Keratinocyte (primary cell): ENCODE data around the gene VASN. TPM values are rescaled to one million over a fixed set of nuclear protein-coding genes. Genes with fewer than 3 reads are reported as not detected.
A peak's percentile ranks its signal among the peaks of the same experiment; 100 is the strongest.

Experiments
- DNase-seq: peaks from one replicate; pipeline ENCODE4 v3.0.0-alpha.2; 2011; ENCODE audit warnings: low read depth, missing footprints, low spot score
- FAIRE-seq: peaks from 2 replicates; lab custom pipeline; 2011; peaks lifted over from hg19 to GRCh38; lab: Jason Lieb, UNC
- H2AFZ ChIP-seq: 2 replicates; pipeline ENCODE4 v1.6.0; 2012; ENCODE audit warnings: low read length, control low read depth, inconsistent platforms; ENCODE audit not compliant: control insufficient read depth
- H3K27ac ChIP-seq: 2 replicates; pipeline ENCODE4 v1.5.1; 2011; ENCODE audit warnings: low read length; ENCODE audit not compliant: control insufficient read depth, insufficient read depth
- H3K27me3 ChIP-seq: 3 replicates; pipeline ENCODE4 v1.6.0; 2011; ENCODE audit warnings: low read length; ENCODE audit not compliant: control insufficient read depth, insufficient read depth; ENCODE audit errors: extremely low read depth
- H3K36me3 ChIP-seq, 2 experiments: 2 replicates in 1 of 2; 3 replicates in 1 of 2; pipeline ENCODE4 v1.5.1; 2011; ENCODE audit warnings: low read length in 2 of 2, mild to moderate bottlenecking in 1 of 2; ENCODE audit not compliant: control insufficient read depth in 2 of 2, insufficient read depth in 2 of 2; ENCODE audit errors: extremely low read depth in 1 of 2
- H3K4me1 ChIP-seq: 3 replicates; pipeline ENCODE4 v1.5.1; 2011; ENCODE audit warnings: low read length; ENCODE audit not compliant: control insufficient read depth, insufficient read depth; ENCODE audit errors: extremely low read depth
- H3K4me2 ChIP-seq: 3 replicates; pipeline ENCODE4 v1.6.0; 2011; ENCODE audit warnings: low read depth, low read length; ENCODE audit not compliant: control insufficient read depth, insufficient read depth; ENCODE audit errors: extremely low read depth
- H3K4me3 ChIP-seq, 3 experiments: fragments of 200-600 bp in 1 of 3; sonication (generic) in 1 of 3; 2 replicates in 2 of 3; 3 replicates in 1 of 3; pipeline ENCODE4 v1.5.1; 2011 to 2016; ENCODE audit warnings: low read length in 3 of 3, mild to moderate bottlenecking in 3 of 3, control low read depth in 2 of 3, inconsistent platforms in 1 of 3, low read depth in 1 of 3, mixed read lengths in 1 of 3, mixed run types in 1 of 3, moderate library complexity in 1 of 3; ENCODE audit not compliant: control insufficient read depth in 2 of 3, insufficient read depth in 2 of 3; ENCODE audit errors: extremely low read depth in 1 of 3
- H3K79me2 ChIP-seq: 2 replicates; pipeline ENCODE4 v1.6.0; 2012; ENCODE audit warnings: low read length; ENCODE audit not compliant: control insufficient read depth, insufficient read depth
- H3K9ac ChIP-seq: 3 replicates; pipeline ENCODE4 v1.6.0; 2011; ENCODE audit warnings: low read length; ENCODE audit not compliant: control insufficient read depth, insufficient read depth; ENCODE audit errors: extremely low read depth
- H3K9me1 ChIP-seq: 3 replicates; pipeline ENCODE4 v1.6.0; 2011; ENCODE audit warnings: low read length; ENCODE audit not compliant: control insufficient read depth, insufficient read depth; ENCODE audit errors: extremely low read depth
- H3K9me3 ChIP-seq: 2 replicates; pipeline ENCODE4 v1.5.1; 2012; ENCODE audit warnings: low read depth, low read length; ENCODE audit not compliant: control insufficient read depth
- H4K20me1 ChIP-seq: 3 replicates; pipeline ENCODE4 v1.6.0; 2011; ENCODE audit warnings: low read length; ENCODE audit not compliant: control insufficient read depth, insufficient read depth; ENCODE audit errors: extremely low read depth
- CTCF ChIP-seq, 3 experiments: IDR thresholded peaks in 1 of 3; conservative IDR thresholded peaks in 1 of 3; optimal IDR thresholded peaks in 1 of 3; 2 replicates in 2 of 3; 3 replicates in 1 of 3; pipeline versions ENCODE3 to v1.5.1; 2011; ENCODE audit warnings: low read length in 3 of 3, mild to moderate bottlenecking in 3 of 3, moderate library complexity in 2 of 3, control low read depth in 1 of 3, inconsistent platforms in 1 of 3; ENCODE audit not compliant: insufficient read depth in 2 of 3; ENCODE audit errors: extremely low read depth in 1 of 3
- EZH2 ChIP-seq: IDR thresholded peaks from one replicate; pipeline ENCODE4 v1.6.1; 2012; ENCODE audit warnings: inconsistent platforms, mild to moderate bottlenecking, low read length, moderate library complexity
- dilution Hi-C: fragments of 300-500 bp; cut with MboI; formaldehyde crosslinking; loops from one replicate; pipeline ENCODE4 v1.7.0; 2020; ENCODE audit warnings: low sequenced_read_pairs; ENCODE audit not compliant: extremely low pct_ligation_motif_present
- polyA plus RNA-seq, 5 experiments: library from polyadenylated mRNA; depleted of rRNA in 3 of 5; stranded (reverse) in 3 of 5; stranded (forward) in 1 of 5; unstranded in 1 of 5; fragments of >200 nt; gene quantifications; 1 replicate in 1 of 5; 2 replicates in 3 of 5; 3 replicates in 1 of 5; pipeline versions ENCODE4 v1.2.1 to v1.2.3, GENCODE V29; 2011 to 2012; ENCODE audit warnings: missing spikeins in 2 of 5, low read depth in 1 of 5, low replicate concordance in 1 of 5

VASN gene
- polyA plus RNA-seq, 1 donor (not counting 4 experiments of a cell fraction or from before 2014, with no cell fraction given) = 0.37 TPM

- H3K9me3 ChIP-seq = no peaks in the 10 kb centered on the region
- dilution Hi-C loops = no loop called here
- H3K27me3 ChIP-seq = no peaks in the 10 kb centered on the region
- H3K9ac ChIP-seq = no peak overlapping the region
- peaks cover 3% of the 10 kb centered on the region for H3K9me1 ChIP-seq
- no peak overlapping the region for H3K27ac ChIP-seq
- TF ChIP-seq CTCF (optimal IDR thresholded peaks at IDR 0.05 in 1 of 3, IDR thresholded peaks at IDR 0.05 in 1 of 3, conservative IDR thresholded peaks at IDR 0.05 in 1 of 3; ENCODE audit: extremely low read depth in 1 of 3, insufficient read depth in 2 of 3, low read length in 3 of 3) (no peak), EZH2 (no peak)
- H3K4me2 ChIP-seq = no peak overlapping the region
- FAIRE-seq (no peak), DNase-seq (no peak)
- H4K20me1 ChIP-seq = peaks cover 3% of the 10 kb centered on the region
- no peak overlapping the region for H2AFZ ChIP-seq
- H3K4me1 ChIP-seq = peaks cover 37% of the 10 kb centered on the region
- H3K79me2 ChIP-seq = no peaks in the 10 kb centered on the region
- H3K4me3 ChIP-seq = no peak overlapping the region
- H3K36me3 ChIP-seq = no peaks in the 10 kb centered on the region
These were observed 885 bp upstream of the VASN start for GRCh38 chr16:4370570-4371356.

GRCh38 chr16:4372001-4372577 lies 441 bp downstream of the VASN start:
- Histone ChIP-seq H3K9me1 (peaks cover 3% of the 10 kb centered on the region), H3K79me2 (no peaks in the 10 kb centered on the region), H3K9me3 (no peaks in the 10 kb centered on the region), H3K9ac (peak overlapping the region; percentile 44), H3K4me2 (peak overlapping the region; percentile 80), H2AFZ (no peak overlapping the region), H3K4me3 (peak overlapping the region; percentile 35 to 65 (median 56)), H4K20me1 (peaks cover 3% of the 10 kb centered on the region), H3K4me1 (peaks cover 37% of the 10 kb centered on the region), H3K27ac (no peak overlapping the region), H3K36me3 (no peaks in the 10 kb centered on the region), H3K27me3 (no peaks in the 10 kb centered on the region)
- dilution Hi-C loops = no loop called here
- DNase-seq (no peak), FAIRE-seq (no peak)
- TF ChIP-seq EZH2 (no peak), CTCF (optimal IDR thresholded peaks at IDR 0.05 in 1 of 3, IDR thresholded peaks at IDR 0.05 in 1 of 3, conservative IDR thresholded peaks at IDR 0.05 in 1 of 3; ENCODE audit: extremely low read depth in 1 of 3, insufficient read depth in 2 of 3, low read length in 3 of 3) (no peak)
